Thyroid gland (tissue), 4 donors: ENCODE results near the gene PSME1.

Source experiments
- POLR2A ChIP-seq, 2 donors: fragments of 450-650 bp; IDR thresholded peaks; one replicate each; pipeline ENCODE4 v1.6.1; 2017; ENCODE audit warnings: antibody characterized with exemption in 2 of 2, mild to moderate bottlenecking in 2 of 2, moderate library complexity in 1 of 2
- TF ChIP-seq, protein P1 (sequence below), 6 experiments: fragments of 200-600 bp in 3 of 6; fragments of 450-650 bp in 3 of 6; sonication (generic) in 3 of 6; IDR thresholded peaks; one replicate each; pipeline ENCODE4 v1.5.1; 2016 to 2019; ENCODE audit warnings: antibody characterized with exemption in 6 of 6, mild to moderate bottlenecking in 2 of 6, inconsistent platforms in 1 of 6, moderate library complexity in 1 of 6

DNA sequence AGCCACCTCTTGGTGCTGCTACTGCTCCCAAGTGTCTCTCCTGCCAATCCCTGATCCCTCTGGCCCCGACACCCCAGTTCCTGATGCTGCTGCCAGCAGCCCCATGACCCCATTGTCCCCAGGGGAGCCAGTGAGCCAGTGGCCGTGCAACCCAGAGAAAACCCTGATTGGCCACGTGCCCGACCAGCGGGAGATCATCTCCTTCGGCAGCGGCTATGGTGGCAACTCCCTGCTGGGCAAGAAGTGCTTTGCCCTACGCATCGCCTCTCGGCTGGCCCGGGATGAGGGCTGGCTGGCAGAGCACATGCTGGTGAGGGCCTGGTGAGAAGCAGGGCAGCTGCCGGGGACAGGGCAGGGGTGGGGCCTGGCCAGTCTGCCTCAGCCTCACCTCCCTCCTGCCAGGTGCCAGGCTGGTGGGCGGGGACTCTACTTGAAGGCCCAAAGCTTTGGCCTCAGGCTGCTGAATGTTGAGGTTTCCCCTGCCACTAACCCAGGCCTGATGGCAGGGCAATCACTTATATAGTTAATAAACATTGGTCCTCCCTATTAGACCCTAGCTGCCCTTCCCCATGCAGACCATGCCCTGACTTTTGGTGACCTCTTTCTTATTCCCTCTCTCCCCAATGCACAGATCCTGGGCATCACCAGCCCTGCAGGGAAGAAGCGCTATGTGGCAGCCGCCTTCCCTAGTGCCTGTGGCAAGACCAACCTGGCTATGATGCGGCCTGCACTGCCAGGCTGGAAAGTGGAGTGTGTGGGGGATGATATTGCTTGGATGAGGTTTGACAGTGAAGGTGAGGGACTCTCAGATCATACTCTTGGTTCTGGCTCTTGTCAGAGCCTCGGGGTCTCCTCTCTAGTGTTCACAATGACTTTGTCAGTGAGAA lies 36.8 kb upstream of the PSME1 start:
- TF ChIP-seq, protein P1, sequence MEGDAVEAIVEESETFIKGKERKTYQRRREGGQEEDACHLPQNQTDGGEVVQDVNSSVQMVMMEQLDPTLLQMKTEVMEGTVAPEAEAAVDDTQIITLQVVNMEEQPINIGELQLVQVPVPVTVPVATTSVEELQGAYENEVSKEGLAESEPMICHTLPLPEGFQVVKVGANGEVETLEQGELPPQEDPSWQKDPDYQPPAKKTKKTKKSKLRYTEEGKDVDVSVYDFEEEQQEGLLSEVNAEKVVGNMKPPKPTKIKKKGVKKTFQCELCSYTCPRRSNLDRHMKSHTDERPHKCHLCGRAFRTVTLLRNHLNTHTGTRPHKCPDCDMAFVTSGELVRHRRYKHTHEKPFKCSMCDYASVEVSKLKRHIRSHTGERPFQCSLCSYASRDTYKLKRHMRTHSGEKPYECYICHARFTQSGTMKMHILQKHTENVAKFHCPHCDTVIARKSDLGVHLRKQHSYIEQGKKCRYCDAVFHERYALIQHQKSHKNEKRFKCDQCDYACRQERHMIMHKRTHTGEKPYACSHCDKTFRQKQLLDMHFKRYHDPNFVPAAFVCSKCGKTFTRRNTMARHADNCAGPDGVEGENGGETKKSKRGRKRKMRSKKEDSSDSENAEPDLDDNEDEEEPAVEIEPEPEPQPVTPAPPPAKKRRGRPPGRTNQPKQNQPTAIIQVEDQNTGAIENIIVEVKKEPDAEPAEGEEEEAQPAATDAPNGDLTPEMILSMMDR (IDR thresholded peaks at IDR 0.05) = no peak
- TF ChIP-seq POLR2A (IDR thresholded peaks at IDR 0.05) = no peak
